ENCODE data around the gene GSG1.

DNA sequence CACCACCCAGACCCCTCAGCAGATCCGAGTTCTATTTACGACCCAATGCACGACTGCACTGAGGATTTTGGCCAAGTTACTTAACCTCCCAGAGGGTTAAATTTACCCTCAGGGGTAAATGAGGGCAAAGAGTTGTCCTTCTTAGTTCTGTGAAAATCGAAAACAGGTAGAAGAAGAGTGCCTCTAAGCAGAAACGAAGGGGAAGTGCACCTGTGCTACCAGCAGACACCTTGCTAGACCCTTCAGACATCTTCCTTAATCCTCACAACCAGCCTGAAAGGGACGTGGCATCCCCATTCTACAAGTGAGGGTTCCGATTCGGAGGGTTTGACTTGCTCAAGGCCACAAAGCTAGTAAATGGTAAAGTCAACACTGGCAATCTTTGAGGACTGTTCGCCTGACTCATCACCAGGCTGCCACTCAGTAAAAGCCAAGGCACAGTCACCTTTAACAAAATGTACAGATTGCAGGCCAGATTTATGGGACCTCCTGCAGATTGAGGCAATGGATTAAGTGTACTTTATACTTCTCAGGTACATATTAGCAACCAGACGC is 1.6 kb downstream of the GSG1 start:
- TF ChIP-seq NRF1 (IDR thresholded peaks at IDR 0.05; ENCODE audit: low read depth, low read length) = no peak
- no peak for TF ChIP-seq POLR2A (IDR thresholded peaks at IDR 0.05; ENCODE audit: control extremely low read depth in 1 of 2, low read depth in 2 of 2, low read length in 2 of 2)
- TF ChIP-seq, protein P1, sequence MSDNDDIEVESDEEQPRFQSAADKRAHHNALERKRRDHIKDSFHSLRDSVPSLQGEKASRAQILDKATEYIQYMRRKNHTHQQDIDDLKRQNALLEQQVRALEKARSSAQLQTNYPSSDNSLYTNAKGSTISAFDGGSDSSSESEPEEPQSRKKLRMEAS (IDR thresholded peaks at IDR 0.05) = no peak
- TF ChIP-seq POLR2AphosphoS5 (IDR thresholded peaks at IDR 0.05; ENCODE audit: low read depth, low read length) = no peak
- TF ChIP-seq EP300 (IDR thresholded peaks at IDR 0.05; ENCODE audit: borderline replicate concordance in 1 of 2, low read depth in 2 of 2, low read length in 2 of 2) = no peak
- no peak for TF ChIP-seq EGR1 (IDR thresholded peaks at IDR 0.05; ENCODE audit: borderline replicate concordance, low read depth, low read length)
- TF ChIP-seq NANOG (IDR thresholded peaks at IDR 0.05; ENCODE audit: insufficient read depth, low read depth, low read length, poor library complexity, severe bottlenecking) = no peak
- TF ChIP-seq, protein P2, sequence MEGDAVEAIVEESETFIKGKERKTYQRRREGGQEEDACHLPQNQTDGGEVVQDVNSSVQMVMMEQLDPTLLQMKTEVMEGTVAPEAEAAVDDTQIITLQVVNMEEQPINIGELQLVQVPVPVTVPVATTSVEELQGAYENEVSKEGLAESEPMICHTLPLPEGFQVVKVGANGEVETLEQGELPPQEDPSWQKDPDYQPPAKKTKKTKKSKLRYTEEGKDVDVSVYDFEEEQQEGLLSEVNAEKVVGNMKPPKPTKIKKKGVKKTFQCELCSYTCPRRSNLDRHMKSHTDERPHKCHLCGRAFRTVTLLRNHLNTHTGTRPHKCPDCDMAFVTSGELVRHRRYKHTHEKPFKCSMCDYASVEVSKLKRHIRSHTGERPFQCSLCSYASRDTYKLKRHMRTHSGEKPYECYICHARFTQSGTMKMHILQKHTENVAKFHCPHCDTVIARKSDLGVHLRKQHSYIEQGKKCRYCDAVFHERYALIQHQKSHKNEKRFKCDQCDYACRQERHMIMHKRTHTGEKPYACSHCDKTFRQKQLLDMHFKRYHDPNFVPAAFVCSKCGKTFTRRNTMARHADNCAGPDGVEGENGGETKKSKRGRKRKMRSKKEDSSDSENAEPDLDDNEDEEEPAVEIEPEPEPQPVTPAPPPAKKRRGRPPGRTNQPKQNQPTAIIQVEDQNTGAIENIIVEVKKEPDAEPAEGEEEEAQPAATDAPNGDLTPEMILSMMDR (IDR thresholded peaks at IDR 0.05; ENCODE audit: control extremely low read depth in 1 of 3, insufficient read depth in 1 of 3, low read depth in 1 of 3, low read length in 3 of 3) = no peak
- no peak for TF ChIP-seq RNF2 (IDR thresholded peaks at IDR 0.05; ENCODE audit: borderline replicate concordance, low read depth, low read length, missing control alignments, poor library complexity, severe bottlenecking)
- TF ChIP-seq RFX5 (IDR thresholded peaks at IDR 0.05; ENCODE audit: borderline replicate concordance, low read depth, low read length) = no peak
- no peak for TF ChIP-seq KDM1A (IDR thresholded peaks at IDR 0.05; ENCODE audit: borderline replicate concordance, low read length)

Measured in H1 (cell line).